ENCODE results near the gene AKT2.
"Not testable (repeated sequence)": the region's sequence is repeated elsewhere in the genome, so short reads cannot be mapped to it uniquely, and the experiment has no call there.

The AKT2 gene

DNA sequence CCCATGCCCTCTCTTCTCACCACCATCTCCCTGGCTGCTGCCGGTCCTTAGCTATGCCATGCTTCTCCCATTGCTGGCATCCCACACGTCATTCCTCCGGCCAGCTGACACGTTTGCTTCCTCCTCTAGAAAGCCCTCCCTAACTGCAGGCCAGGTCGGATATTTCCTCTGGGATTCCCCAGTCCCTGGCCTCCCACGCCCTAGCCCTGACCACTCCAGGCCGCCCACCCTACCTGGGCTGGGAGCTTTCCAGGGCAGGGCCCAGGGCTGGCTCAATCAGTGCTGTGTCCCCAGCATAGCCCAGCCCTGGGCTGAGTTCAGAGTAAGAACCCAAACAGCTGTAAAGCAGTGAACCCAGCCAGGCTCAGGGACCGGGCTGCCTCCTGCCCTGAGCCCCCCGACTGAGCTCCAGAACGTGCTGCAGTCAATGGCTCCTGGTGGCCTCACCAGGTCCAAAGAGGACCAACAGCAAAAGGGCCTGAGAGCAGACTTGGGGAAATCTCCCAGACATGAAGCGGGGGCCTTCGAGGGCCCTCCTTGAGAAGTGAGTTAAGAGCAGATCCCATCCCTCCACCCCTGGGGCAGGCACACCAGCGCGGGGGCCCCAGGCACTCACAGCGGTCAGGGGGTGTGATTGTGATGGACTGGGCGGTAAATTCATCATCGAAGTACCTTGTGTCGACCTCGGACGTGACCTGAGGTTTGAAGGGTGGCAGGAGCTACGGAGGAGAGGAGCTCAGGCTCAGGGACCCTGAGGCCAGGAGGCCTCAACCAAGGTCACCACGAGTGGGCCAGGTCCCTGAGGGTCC, 50.5 kb downstream of the AKT2 start:
- no peak for DNase-seq (ENCODE audit: low read depth)

DNA sequence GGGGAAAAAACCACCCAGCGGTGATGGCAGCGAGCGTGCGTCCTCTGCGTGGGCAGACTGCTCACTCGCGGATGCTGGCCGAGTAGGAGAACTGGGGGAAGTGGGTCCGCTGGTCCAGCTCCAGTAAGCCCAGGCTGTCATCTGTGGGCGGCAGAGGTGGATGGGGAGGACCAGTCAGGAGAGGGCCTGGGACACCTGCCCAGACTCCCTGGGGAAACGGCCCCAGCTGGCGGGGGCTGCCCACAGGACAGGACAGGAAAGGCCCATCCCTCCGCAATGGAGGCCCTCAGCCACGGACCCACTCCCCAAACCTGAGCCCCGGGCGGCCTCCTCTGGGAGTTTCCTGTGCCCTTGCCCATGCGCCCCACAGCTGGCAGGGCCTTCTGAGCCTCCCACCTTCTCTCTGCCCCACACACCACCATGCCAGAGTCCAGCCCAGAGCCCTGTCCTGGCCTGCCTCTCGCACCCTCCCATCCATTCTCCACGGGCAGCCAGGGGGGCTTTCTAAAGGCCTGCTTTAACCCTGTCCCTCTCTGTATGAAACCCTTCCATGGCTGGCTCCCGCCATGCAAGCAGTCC, 51.2 kb downstream of the AKT2 start:
- DNase-seq (ENCODE audit: low read depth): no peak

DNA sequence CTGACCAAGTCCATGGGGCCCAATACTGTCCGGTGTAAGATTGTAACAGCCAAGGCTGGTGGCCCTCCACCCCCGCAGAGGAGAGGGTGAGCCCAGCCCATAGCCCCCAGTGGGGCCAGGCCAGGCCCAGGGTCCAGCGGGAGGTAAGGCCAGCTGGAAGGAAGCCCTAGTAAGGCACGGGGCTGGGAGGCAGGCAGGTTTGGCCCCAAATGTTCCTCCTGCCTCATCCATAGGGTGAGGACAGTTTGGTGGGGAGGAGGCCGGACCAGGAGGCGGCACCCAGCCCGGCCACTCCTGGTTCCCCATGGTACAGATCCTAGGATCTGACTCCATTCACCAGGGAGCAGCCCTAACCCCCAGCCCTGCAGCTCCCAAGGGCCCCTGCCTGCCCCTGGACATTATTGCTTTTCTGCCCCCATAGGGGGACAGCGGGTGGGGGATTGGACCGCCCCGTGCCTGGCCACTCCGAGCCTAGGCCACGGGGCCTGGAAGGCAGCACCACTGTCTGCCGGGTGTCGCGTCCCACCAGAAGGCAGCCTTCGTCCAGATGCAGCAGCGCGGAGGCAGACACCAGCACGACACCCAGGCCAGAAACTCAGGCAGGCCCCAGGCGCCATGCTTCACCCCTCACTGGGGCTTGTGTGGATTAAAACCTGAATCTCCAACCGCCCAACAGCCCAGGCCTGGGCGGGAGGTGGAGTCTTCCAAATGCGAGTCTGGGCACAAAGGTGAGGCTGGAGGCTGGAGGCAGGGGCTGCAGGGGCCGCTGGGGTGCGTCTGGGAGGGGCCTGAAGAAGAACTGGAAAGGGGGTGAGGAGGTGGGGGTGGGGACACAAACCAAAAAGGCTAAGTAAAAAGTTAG, 52.0 kb downstream of the AKT2 start:
- no peak for DNase-seq (ENCODE audit: low read depth)

DNA sequence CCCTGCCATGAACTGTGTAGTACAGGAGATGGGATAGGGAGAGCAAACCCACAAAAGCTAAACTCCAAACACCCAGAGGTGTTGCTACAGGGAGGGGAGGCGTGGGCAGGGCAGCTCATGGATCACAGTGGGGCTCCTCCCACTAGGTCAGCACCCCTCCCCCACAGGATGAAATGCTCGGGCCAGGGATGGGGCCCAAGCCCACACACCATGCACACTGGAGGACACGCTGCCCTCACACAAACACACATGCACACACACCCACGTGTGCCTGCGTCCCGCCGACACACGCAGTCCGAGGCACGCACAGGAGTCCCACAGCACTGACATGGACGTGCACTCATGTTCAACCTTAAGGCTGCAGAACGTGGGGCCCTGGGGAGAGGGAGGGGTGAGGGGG, 52.7 kb downstream of the AKT2 start:
- DNase-seq (ENCODE audit: low read depth): no peak

DNA sequence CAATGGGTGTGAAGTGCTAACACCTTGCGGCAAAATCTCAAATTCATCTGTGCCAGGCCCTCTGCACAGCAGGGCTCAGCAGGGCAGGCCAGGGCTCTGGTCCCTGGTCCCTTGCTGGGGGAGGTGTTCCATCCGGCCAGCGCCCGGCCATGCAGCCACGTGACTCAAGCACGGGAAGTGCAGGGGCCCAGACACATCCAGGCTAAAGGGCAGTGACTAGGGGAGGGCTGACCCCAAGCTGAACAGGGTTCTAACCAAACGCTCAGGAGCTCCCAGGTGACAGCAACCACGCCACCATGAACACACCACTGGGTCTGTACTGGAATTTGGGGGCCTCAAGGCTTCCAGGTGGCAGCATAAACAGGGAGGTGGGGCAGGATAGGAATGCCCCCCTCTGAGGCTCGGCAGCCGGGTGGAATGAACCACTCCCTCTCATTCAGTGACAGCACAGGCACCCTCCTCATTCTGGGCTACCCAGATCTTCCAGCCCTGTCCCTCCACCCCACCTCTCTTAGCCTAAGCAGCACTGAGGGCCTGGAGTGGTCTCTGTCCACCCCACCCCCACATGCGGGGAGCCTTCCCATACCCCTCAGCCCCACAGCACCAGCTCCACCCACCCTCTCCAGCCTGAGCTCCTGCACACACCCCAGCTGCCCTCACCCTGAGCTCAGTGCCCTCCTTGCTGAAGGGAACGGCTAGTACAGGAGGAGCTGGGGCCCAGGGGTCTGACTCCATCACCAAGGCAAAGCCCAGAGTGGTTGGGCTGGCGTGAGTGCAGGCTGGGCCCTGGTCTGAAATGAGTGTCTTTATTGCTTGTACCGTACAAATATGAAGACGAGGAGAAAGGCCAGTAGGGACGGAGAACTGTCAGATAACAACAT, 53.4 kb downstream of the AKT2 start:
- no peak for DNase-seq (ENCODE audit: low read depth)

DNA sequence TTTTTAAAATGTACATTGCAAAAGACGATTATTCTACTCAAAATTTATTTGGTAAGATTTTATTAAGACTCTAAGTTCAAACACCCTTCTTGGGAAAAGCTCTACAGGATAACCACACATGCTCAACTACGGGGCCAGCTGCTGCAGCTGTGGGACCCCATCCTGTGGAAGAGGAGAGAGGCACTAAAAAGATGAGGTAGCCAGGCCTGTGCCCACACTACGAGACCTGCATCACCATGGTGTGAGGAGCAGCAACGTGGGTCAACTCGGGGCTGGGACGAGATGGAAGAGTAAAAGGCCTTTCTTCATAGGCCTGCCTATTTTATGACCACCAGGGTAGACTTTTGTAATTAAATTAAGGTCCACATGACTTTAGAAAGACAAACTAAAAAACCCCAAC, 54.1 kb downstream of the AKT2 start:
- DNase-seq (ENCODE audit: low read depth): no peak

DNA sequence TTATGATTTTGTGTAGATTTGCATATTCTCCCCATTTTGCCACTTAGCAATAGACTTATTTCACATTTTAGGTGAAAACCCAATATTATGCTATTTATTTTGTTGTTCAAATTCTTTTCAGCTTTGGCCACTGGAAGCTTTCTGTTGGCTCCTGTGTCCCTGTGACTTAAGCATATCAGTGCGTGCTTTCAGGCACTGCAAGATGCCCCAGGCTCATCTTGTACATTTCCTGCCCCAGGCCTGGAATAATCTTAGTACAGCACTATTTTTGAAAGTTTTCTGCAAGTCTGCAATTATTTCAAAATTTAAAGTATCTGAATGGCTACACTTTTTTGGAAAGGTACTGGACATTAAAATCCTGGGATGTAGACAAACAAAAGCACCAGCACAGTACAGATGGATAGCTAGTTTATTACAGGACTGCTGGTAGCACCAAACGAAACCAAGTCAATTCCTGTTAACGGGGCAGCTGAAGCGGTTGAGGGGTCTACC, 55.2 kb downstream of the AKT2 start:
- no peak for DNase-seq (ENCODE audit: low read depth)

DNA sequence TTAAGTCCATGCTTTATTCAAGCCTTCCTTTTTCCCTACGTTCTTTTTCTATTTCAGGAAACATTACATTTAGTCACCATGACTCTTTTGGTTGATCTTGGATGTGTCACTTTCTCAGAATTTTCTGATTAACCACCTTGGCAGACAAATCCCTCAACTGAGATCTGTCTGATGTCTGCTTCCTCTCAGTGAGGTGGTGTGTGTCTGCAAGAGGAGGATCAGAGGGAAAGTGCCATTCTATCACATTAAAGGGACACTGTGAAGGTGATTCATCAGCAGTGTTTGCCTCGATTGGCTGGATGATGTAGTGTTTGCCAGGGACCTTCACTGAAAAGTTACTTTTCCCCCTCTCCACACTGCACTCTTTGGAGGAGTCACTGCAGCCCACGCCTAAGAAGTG, 55.7 kb downstream of the AKT2 start:
- no peak for DNase-seq (ENCODE audit: low read depth)

DNA sequence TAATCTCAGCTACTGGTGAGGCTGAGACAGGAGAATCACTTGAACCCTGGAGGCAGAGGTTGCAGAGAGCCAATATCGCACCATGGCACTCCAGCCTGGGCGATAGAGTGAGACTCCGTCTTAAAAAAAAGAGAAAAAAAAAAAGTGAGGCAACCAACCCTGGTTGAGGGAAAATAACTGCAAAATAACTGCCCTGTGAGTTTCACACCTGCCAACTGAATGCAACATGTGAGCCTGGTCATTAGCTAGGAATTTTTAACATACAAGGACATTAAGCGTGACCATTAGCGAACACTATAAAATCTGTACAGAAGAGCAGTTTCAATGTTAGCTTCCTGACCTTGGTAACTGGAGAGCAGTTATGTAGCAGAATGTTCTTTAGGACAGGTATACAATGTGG, 56.3 kb downstream of the AKT2 start:
- no peak for DNase-seq (ENCODE audit: low read depth)

DNA sequence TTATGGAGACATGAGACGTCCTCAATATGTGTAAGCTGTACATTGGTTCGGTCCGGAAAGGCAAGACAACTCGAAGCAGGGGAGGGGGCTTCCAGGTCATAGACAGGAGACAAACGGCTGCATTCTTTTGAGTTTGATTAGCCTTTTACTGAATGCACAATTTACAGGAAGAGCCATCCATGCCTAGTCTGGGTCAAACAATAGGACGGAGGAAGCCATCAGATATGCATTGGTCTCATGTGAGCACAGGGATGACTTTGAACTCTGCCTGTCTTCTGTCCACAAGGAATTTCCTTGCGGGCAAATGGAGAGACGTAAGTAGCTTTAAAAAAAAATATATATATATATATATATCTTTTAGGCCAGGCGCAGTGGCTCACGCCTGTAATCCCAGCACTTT, 56.8 kb downstream of the AKT2 start:
- DNase-seq (ENCODE audit: low read depth): no peak

DNA sequence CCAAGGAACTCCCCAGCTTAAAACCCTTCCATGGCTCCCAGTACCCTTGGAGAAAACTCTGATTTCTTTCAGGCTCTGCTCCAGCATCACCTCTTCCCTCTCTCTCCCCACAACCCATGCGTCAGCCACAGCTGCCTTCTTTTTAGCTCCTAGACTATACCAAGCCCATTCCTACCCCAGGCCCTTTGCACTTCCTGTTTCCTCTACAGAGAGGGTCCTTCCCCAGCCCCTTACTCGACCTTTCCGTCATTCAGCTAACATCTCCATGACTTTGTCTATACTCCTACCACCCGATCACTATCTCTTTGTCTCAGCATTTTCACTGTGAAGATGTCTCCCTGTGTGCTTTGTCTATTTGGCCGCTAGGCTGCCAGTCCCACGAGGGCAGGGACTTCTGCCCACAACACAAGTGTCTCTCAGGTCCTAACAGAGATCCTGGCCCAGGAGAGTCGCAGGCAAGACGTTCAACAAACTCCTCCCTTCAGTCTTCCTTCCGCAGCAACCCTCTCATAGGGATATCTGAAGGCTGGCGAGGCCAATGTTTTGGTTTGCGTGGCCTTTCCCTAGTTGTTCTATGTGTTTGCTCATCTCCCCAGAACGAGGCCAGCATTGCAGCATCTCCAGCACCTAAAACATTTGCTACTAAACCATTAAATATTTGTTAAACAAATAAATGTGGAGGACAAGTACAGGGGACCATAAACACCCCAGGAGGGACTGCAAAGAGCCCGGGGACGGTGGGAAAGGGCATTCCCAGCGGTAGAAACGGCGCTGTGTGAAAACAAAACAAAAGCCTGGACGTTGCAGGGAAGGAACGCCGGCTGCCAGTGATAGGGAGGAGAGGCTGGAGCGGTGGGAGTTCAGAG, 59.5 kb downstream of the AKT2 start:
- no peak for DNase-seq (ENCODE audit: low read depth)

DNA sequence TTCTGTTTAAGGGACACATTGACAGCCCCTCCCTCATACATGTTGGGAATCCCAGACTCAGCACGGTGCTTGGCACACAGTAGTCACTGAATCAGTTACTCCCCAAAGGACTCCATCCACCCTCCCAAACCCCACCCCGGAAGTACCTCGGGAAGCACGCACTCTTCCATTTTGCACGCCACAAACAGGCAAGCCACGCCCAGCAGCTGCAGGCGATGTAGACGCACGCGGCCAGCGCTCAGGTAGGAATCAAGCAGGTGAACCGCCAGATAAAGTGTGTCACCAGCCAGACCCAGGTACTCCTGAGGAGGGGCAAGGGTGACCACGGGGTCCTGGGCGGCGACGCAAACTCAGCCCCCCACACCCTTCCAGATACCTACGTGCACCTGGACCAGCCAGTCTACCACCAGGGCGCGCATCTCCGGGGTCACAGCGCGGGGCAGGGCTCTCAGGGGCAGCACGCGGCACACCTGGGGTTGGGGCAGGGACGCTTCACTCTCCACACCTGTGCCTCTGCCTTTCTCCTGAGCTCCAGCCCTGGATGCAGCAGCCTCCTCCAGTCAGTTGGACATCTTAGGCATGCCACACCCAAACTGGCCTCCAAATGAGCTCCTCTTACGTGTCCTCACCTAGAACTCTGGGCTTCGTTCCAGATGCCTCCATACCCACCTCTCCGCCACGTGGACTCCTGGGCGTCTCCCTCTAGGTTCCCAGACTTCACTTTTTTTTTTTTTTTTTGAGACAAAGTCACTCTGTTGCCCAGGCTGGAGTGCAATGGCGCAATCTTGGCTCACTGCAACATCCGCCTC, 60.6 kb downstream of the AKT2 start:
- no peak for DNase-seq (ENCODE audit: low read depth)

DNA sequence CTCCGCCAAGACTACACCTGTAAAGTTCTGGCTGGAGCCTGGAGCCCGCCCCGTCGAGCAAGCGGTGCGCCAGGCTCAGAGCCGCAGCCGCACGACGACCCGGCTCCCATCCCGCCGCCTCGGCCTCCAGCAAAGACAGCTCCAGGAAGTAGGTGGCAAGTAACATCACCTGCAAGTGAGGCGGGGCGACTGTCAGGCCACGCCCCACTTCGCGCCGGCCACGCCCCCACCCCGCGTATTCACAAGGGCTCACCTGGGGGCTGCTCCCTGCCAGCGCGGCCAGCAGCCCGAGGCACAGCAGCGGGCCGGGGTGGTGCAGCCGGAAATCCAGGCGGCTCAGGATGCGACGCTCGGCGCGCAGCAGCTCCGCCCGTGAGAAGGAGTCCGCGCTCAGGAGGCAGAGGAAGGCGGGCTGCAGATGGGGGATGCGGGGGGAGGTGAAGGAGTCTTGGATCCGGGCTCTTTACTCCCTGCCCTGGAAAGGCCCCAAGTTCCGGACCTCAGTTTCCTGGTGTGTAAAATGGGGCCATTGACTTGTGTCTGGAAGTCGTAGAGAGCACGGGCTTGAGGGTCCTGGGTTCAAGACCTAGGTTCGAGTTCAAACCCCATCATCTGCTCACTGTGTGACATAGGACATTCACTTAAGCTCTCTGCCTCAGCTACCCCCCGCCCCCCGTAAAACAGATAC, 61.9 kb downstream of the AKT2 start:
- DNase-seq (ENCODE audit: low read depth): no peak

DNA sequence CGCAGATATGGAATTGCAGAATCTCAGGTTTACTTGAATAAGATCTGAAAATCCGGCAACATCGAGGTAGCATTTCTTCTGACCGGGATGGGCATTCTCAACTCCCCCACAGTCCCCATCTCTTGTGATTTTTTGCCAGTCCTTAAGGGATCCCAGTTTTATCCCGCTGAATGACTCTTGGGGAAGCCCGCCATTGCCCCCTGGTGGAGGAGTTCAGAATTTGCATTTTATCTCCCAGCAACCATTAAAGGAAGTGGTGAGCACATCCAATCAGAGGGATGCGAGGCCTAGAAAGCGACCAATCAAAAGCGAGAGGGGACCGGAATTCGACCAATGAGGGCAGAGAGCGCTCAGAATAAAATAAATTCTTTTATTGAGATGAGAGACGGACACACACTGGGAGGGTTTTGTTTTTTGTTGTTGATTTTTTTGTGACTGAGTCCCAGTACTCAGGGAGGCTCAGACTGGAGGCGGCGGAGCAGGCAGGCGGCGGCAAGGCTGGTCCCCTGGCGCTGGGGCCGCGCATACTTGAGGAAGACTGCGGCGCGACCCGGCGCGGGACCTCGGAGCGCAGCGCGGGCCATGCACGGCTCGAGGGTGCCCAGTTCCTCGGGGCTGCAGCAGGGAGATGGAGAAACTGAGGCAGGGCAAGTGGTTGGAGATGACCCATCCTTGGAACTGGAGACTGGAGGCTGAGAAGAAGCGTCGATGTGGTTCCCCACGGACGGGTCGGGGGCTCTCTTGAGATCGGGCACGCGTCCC, 63.1 kb downstream of the AKT2 start:
- DNase-seq (ENCODE audit: low read depth): peak; percentile 16

DNA sequence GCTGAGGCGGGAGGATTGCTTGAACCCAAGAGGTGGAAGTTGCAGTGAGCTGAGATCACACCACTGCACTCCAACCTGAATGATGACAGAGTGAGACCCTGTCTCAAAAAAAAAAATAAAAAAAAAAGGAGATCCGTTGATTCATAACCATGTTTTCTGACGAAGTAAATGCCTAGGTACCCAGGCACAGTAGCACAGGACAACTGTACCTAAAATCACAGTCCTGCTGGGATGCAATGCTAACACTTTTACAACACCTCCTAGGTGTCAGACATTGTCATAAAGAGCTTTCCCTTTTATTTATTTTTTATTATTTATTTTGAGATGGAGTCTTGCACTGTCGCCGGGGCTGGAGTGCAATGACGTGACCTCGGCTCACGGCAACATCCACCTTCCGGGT, 64.5 kb downstream of the AKT2 start:
- DNase-seq (ENCODE audit: low read depth): no peak

DNA sequence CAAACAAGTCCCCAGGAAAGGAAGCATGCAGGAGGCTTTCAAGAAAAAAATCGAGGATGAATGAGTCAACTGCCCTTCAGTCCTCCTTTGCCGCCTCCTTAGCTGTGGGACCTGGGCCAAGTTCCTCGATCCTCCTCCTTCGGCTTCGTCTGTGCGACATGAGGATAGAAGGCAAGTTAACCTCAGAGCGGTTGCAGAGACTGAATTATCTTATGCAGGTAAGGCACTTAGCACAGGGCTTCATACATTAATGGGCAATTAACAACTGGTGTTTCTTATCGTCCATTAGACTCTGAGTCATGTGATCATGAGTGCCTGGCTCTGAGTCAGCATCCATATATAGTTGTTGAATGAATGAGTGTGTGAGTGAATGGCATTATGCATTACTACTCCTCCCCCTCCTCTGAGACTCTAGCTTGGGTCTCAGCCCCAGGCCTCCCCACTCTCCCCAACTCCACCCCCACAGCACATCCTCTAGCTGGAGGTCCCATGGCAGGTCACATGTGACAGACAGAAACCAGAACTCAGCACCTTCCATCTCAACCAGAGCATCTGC, 65.3 kb downstream of the AKT2 start:
- DNase-seq (ENCODE audit: low read depth): no peak

DNA sequence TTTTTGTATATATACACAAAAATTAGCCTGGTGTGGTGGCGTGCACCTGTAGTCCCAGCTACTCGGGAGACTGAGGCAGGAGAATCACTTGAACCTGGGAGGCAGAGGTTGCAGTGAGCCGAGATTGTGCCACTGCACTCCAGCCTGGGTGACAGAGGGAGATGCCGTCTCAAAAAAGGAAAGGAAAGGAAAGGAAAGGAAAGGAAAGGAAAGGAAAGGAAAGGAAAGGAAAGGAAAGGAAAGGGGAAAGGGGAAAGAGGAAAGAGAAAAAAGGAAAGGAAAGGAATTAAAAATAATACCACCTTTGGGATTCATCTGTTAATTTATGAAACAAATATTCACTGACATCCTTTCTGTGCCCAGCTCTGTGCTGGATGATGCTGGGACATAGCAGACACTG, 66.1 kb downstream of the AKT2 start:
- DNase-seq (ENCODE audit: low read depth): not testable (repeated sequence)

All from stimulated activated CD8-positive, alpha-beta memory T cell treated with anti-CD3 and anti-CD28 coated beads, Interleukin-15, amount 100 ng/mL, for 24 hours (primary cell).